ENCODE data around the gene SSR4.
A peak's percentile ranks its signal among the peaks of the same experiment; 100 is the strongest.

The SSR4 gene

DNA sequence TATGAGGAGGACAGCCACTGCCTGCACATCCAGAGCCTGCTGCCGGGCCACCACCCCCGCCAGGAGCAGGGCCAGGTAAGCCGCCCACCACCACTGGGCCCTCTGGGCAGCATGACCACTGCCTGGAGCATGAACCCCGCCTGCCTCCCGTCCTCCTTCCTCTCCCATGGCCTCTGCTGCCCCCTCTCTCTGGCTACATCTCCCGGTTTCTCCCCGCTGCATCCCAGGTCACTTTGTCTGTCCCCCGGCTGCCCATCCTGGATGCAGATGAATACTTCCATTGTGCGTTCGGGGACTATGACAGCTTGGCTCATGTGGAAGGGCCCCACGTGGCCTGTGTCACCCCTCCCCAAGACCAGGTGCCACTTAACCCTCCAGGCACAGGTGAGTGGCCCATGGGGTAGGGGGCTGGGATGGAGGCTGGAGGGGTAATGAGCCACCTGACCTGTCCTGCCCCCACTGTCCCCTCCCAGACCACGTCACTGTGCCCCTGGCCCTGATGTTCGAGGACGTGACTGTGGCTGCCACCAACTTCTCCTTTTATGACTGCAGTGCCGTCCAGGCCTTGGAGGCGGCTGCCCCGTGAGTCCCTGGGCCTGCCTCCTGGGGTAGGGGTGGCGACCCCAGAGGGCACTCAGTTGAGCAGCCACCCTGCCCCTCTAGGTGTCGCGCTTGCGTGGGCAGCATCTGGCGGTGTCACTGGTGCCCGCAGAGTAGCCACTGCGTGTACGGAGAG is 24.4 kb upstream of the SSR4 start:
- peak; percentile 13 for DNase-seq

GRCh38 chrX:153770601-153771414 is 23.7 kb upstream of the SSR4 start:
- peak; percentile 12 for DNase-seq

- DNase-seq, result peak; percentile 8
Observed at GRCh38 chrX:153771415-153772315, 22.8 kb upstream of the SSR4 start.

DNA sequence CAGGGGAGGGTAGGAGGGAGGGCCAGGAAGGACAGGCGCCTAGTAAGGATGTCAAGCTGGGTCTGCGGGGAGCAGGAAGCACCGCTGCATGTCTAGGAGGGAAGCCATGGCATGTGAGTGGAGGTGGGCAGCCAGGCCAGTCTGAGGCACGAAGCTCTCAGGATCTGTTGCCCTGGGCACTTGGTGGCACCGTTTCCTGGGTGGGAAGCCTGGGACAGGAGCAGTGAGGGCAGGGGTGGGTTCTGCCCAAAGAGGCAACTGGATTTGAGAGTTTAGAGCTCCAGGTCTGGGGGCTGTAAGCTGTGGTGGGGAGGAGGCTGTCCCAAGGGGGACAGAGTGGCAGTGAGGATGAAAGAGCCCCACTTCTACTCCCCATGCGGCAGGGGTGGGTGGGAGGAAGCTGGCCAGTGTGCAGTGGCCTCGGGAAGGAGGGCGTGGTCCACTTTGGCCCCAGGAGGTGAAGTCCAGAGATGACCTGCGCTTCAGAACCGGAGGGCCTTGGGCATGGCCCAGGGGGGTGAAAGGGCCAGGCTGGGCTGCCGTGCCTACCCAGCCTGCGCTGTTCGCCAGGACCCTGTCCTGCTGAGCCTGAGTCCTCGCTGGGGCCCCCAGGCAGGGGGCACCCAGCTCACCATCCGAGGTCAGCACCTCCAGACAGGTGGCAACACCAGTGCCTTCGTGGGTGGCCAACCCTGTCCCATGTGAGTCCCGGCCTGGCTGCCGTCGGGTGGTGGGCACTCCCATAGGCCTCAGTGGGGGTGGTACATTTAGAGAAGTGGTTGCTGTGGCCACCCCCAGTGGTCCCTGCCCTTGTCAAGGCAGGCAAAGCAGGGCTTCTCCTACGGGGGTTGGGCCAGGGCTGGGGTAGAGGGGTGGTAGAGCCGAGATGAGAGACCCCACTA is 21.9 kb upstream of the SSR4 start:
- peak; percentile 11 for DNase-seq

GRCh38 chrX:153773218-153773611 is 21.3 kb upstream of the SSR4 start:
- peak; percentile 14 for DNase-seq

- DNase-seq, result peak; percentile 11
Observed at GRCh38 chrX:153773741-153774575, 20.5 kb upstream of the SSR4 start.

DNA sequence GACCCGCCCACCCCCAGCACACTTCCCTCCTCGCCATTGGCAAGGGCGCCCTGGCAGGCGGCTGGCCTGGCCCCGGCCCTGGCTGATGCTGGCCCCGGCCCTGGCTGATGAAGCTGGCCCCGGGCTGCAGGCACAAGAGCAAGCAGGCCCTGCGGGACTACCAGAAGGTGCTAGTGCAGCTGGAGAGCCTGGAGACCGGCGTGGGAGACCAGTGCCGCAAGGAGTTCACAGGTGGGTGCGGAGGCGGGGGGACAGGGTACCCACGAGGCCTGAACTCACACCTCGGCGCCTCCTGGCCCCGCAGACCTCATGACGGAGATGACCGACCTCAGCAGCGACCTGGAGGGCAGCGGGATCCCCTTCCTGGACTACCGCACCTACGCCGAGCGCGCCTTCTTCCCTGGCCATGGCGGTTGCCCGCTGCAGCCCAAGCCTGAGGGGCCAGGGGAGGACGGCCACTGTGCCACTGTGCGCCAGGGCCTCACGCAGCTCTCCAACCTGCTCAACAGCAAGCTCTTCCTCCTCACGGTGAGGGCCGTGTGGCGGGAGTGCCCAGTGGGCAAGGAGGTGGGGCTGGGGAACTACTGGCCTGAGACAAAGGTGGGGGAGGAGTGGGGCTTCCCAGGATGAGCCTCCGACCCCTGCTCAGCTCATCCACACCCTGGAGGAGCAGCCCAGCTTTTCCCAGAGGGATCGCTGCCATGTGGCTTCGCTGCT is 19.7 kb upstream of the SSR4 start:
- peak; percentile 13 for DNase-seq

DNA sequence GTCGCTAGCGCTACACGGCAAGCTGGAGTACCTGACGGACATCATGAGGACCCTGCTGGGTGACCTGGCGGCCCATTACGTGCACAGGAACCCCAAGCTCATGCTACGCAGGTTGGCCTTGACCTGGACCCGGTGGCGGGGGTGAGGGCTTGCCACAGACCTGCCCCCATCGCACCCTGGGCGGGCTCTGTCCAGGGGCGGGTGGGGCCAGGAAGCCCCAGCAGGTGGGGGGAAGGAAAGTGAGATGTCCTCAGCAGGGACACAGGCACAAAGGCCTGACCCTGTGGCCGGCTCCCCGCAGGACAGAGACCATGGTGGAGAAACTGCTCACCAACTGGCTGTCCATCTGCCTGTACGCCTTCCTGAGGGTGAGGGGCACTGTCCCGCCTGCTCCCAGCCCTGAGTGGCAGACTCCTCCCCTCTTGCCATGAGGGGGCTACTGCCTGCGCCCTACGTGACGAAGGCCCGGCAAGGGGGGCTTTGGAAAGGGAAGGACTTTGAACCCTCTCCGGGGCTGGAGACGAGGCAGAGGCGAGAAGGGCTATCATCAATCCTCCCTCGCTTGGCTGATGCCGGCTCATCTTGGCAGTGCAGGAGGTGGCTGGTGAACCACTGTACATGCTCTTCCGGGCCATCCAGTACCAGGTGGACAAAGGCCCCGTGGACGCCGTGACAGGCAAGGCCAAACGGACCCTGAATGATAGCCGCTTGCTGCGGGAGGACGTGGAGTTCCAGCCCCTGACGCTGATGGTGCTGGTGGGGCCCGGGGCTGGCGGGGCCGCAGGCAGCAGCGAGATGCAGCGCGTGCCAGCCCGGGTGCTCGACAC is 19.0 kb upstream of the SSR4 start:
- peak; percentile 12 for DNase-seq

DNA sequence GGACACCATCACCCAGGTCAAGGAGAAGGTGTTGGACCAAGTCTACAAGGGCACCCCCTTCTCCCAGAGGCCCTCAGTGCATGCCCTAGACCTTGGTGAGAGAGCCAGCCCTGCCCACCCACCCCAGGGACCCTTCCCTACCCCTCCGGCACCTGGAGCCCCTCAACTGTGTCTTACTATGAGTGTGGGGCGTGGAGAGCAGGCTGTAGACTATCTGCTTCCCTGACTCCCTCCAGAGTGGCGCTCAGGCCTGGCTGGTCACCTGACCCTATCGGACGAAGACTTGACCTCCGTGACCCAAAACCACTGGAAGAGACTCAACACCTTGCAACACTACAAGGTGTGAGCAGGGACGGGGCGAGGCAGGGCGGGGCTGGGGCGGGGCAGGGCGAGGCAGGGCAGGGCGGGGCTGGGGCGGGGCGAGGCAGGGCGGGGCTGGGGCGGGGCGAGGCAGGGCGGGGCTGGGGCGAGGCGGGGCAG is 18.3 kb upstream of the SSR4 start:
- DNase-seq, result no peak

- no peak for DNase-seq
Observed at GRCh38 chrX:153776611-153777045, 17.8 kb upstream of the SSR4 start.

GRCh38 chrX:153777261-153778090 is 17.0 kb upstream of the SSR4 start:
- no peak for DNase-seq

DNA sequence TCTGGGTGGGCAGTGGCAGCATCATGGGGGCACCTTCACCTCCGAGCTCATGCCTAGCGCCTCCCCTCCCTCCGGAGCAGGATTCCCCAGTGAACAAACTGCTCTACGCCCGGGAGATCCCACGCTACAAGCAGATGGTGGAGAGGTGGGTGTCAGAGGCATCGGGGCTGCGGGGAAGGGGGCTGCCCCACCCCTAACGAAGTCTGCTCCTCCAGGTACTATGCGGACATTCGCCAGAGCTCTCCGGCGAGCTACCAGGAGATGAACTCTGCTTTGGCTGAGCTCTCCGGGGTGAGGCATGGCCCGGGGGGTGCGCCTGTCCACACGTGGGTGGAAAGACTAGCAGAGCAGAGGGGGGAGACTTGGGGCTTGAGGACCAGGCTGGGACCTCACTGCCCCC is 16.3 kb upstream of the SSR4 start:
- no peak for DNase-seq

GRCh38 chrX:153778684-153779101 is 15.8 kb upstream of the SSR4 start:
- no peak for DNase-seq

DNA sequence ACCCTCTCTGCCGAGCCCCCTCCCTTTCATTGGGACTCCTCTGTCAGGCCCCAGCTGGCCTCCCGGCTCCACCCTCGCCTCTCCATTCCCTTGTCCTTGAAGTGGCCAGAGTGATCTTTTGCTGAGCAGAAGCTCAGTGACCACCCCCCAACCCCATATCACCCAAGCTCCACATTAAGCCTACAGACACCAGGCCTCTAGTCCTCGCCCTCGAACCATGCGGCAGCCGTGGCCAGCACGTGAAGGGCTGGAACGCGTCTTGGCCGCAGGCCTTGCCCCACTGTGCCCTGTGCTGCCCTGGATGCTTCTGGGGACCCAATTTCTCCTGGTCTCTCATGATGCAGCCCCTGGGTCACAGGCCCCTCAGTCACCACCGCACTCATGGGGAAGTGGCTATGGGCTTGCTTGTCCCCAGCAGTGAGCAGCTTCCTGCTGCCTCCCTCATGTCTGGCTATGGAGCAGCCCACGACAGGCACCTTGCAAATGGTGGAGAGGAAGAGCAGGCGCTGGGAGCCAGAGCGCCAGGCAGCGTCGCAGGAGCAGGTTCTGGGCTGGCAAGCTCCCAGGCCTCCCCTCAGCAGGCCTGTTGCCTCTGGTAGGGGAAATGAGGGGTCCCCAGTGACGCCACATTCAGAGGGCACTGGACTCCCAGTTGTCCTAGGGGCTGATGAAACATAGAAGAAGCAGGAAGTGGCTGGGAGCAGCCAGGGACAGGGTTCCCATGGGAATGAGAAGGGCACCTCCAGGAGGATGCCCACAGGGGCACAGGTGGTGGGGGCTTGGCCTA is 14.4 kb upstream of the SSR4 start:
- DNase-seq, result no peak

DNA sequence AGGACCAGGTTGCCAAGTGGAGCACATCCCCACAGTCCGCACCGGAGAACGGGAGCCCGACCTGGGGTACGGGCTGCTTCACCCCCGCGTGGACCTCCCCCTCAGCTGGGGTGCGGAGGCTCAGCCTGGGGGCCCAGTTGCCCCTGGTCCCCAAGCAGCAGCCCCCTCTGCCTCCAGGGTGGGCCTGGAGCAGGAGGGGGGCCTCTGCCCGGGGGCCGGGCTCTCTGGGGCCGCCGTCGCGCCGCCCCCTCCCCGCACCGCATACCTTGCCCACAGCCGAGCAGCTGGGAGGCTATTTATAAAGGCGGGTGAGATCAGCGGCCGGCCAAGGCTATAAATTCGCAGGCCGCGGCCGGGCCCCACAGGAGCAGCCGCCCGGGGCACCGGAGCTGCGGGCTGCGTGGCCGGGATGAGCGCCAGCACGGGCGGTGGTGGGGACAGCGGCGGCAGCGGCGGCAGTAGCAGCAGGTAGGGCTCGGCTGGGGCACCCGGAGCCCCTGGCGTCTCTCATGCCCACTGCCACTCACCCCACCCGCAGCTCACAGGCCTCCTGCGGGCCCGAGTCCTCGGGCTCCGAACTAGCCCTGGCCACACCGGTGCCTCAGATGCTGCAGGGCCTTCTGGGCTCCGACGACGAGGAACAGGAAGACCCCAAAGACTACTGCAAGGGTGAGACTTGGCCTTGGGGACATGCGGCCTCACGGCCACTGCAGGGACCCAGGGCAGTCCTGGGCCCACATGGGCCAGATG is 13.6 kb upstream of the SSR4 start, which contains the start of gene SRPK3:
TSS of gene SRPK3 (plus strand) at position 364 of the 750 bp plus-strand sequence. CDS start at position 410, 46 bp downstream.
- no peak for DNase-seq

DNA sequence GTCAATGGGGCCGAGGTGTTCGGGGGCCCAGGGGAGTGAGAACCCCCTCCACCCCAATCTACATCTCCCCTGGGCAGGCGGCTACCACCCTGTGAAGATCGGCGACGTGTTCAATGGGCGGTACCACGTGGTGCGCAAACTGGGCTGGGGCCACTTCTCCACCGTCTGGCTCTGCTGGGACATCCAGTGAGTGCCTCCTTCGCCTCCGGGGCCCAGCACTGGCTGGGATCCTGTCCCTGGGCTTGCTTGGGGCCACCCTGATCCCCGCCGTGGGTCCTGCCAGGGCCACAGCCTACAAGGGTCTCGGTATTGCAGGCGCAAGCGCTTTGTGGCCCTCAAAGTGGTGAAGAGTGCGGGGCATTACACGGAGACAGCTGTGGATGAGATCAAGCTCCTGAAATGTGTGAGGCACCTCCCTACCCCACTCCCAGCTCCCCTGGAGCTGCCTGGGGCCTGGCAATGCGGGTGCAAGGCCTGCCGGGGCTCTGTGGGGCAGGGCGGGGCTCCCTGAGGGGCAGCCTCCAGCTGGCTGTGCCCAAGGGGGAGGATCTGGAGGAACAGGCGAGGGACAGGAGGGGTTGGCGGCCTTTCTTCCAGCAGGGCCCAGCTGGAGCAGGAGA is 12.9 kb upstream of the SSR4 start:
- DNase-seq, result no peak
